Lower leg skin (tissue), 4 donors: ENCODE data around the gene MBLAC2. TPM values are rescaled to one million over a fixed set of nuclear protein-coding genes. Genes with fewer than 3 reads are reported as not detected.

Experiments used
- DNase-seq, 2 donors: peaks; one replicate each; pipeline ENCODE4 v3.0.0-alpha.2; 2019; ENCODE audit warnings: low spot score in 2 of 2
- H3K4me3 ChIP-seq: fragments of 200-600 bp; sonication (generic); 2 replicates; pipeline ENCODE4 v1.5.1; 2017; ENCODE audit warnings: mild to moderate bottlenecking, low read depth; ENCODE audit not compliant: poor library complexity, severe bottlenecking
- POLR2A ChIP-seq, 2 donors: fragments of 450-650 bp; IDR thresholded peaks; one replicate each; pipeline ENCODE4 v1.6.1; 2016 to 2017; ENCODE audit warnings: antibody characterized with exemption in 2 of 2, mild to moderate bottlenecking in 1 of 2, moderate library complexity in 1 of 2
- WGBS, 2 donors: methylation state at CpG; one replicate each; pipeline ENCODE4 v1.1.5; 2018; 5-methylcytosine and 5-hydroxymethylcytosine counted together
- intact Hi-C: fragments of 100-400 bp; cut with DNase I; formaldehyde crosslinking; loops from one replicate; pipeline ENCODE4 v1.15.0; 2023; ENCODE audit warnings: low total_unique reads
- total RNA-seq, 4 donors: library from RNA; depleted of rRNA; stranded (reverse); fragments of >200 nt; gene quantifications; one replicate each; pipeline ENCODE4 v1.1.0, GENCODE V29; 2016
- TF ChIP-seq, protein P1 (sequence below), 3 donors: fragments of 450-650 bp; IDR thresholded peaks; one replicate each; pipeline ENCODE4 v1.5.1; 2016; ENCODE audit warnings: antibody characterized with exemption in 3 of 3, mild to moderate bottlenecking in 3 of 3, moderate library complexity in 2 of 3

The MBLAC2 gene
- total RNA-seq, 4 donors from 2014 or later: 6.1 to 6.9 (median 6.3) TPM

DNA sequence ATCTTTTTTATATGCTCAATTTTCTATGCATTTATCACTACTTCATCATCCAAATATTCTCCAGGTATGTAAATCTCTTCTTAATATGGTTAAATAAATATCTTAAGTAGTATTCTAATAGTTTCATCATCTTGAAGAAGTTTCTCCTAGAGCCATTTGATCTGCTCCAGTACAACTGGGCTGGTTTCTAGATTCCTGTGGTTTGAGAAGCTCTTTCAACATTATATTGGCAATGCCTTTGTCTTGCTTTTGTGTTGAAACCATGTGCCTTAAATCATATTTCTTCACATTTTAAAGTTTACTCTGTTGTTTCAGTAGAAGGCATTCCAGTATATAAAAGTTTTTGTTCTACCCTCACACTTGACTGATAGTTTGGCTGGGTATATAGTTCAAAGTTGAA, 27.6 kb downstream of the MBLAC2 start:
- intact Hi-C loops: no loop called here
- DNase-seq: no peak
- H3K4me3 ChIP-seq: no peak overlapping the region
- TF ChIP-seq POLR2A (IDR thresholded peaks at IDR 0.05): no peak
- TF ChIP-seq, protein P1, sequence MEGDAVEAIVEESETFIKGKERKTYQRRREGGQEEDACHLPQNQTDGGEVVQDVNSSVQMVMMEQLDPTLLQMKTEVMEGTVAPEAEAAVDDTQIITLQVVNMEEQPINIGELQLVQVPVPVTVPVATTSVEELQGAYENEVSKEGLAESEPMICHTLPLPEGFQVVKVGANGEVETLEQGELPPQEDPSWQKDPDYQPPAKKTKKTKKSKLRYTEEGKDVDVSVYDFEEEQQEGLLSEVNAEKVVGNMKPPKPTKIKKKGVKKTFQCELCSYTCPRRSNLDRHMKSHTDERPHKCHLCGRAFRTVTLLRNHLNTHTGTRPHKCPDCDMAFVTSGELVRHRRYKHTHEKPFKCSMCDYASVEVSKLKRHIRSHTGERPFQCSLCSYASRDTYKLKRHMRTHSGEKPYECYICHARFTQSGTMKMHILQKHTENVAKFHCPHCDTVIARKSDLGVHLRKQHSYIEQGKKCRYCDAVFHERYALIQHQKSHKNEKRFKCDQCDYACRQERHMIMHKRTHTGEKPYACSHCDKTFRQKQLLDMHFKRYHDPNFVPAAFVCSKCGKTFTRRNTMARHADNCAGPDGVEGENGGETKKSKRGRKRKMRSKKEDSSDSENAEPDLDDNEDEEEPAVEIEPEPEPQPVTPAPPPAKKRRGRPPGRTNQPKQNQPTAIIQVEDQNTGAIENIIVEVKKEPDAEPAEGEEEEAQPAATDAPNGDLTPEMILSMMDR (IDR thresholded peaks at IDR 0.05): no peak

DNA sequence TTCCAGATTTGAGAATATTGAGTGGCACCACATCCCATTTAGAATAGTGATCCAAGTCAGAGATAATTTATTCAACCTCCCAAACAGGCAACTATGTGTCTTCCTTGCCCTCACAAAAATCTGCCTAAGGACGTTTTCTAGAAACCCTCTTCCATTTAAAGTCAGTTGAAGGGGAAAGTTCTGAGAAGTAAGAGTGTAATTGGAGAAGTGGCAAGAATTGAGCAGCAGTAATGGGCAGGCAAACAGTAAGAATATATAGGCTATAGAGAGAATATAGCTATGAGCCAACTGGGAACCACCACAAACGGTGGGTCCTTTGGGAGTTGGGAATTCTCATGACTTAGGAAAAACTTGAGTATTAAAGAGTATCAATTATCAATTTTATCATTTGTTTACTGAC, 33.9 kb downstream of the MBLAC2 start:
- intact Hi-C loops: no loop called here
- 46 to 51% methylated on average over 2 of the region's 2 CpGs for WGBS, 2 donors
- DNase-seq: no peak
- no peak overlapping the region for H3K4me3 ChIP-seq
- TF ChIP-seq, protein P1 (IDR thresholded peaks at IDR 0.05): no peak
- no peak for TF ChIP-seq POLR2A (IDR thresholded peaks at IDR 0.05)

DNA sequence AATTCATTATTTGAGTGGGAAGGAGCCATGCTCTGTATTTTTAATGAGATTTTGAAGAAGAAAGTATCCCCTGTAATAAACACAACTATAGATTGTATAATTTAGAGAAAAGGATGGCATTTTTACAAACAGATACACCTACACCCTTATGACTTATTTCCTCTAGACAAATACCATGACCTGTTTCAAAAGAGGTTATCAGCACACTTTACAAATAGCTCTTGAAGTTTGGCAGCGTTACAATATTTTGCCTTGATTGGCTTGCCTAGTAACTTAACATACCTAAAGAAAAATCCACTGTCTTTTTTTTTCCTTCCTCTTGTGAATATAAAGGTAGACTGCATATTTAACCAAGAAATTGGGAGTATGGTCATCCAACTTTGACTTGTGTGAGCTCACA, 36.5 kb downstream of the MBLAC2 start:
- WGBS, 2 donors: 34 to 44% methylated on average over 1 of the region's 1 CpG
- TF ChIP-seq, protein P1 (IDR thresholded peaks at IDR 0.05): no peak
- no peak for TF ChIP-seq POLR2A (IDR thresholded peaks at IDR 0.05)
- intact Hi-C loops: loop anchor here (10.0 kb wide), 1 partner anchor 97 kb away; no protein-coding TSS in a partner anchor
- H3K4me3 ChIP-seq: no peak overlapping the region
- DNase-seq: no peak

DNA sequence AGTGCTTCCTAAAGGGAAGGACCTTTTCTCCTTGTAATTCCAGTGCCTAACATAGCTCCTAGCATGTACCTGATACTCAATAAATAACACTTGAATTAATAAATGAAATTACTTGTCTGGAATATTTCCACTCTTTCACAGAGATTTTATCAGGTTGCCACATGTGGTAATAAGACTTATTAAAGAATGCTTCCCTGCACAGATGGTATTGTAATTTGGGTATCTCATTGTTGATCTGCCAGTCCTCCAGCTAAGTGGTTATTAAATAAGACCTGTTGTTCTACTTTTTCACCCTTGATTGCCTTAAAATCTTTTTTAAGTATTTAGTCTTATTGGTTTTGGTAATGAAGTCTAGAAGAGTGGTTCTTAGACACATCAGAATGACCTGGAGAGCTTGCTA, 36.9 kb downstream of the MBLAC2 start:
- TF ChIP-seq POLR2A (IDR thresholded peaks at IDR 0.05): no peak
- TF ChIP-seq, protein P1 (IDR thresholded peaks at IDR 0.05): no peak
- H3K4me3 ChIP-seq: no peak overlapping the region
- intact Hi-C loops: loop anchor here (10.0 kb wide), 1 partner anchor 97 kb away; no protein-coding TSS in a partner anchor
- DNase-seq: no peak

DNA sequence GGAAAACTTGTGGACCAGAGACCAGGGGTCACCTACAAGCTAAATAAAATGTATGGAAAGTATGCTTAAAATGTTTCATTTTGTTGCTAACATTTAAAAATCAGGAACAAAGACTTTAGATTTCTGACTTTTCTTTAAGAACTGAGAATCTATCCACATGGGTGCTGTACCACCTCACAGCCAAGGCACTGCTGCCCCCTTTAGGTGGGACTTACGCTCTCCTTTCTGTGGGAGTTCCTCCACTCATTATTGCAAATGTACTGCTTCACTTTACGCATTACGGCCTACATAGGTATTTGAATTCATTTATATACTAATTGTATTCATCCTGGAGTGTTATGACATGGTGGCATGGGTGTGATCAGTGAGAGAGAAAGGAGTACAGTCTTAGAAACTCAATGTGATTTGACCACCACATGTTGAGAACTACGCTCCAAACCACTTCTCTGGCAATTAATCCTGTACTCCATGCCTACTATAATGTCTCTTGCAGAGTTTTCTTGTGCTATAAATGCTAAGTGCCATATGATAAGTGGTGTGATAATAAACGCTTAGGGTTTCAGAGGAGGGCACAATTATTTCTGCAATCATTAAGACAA, 40.4 kb downstream of the MBLAC2 start:
- no peak for DNase-seq
- intact Hi-C loops: loop anchor here (10.0 kb wide), 1 partner anchor 101 kb away; no protein-coding TSS in a partner anchor

More for the DNA sequence above, 40.4 kb downstream of the MBLAC2 start:
- WGBS, 2 donors: 72 to 80% methylated on average over 5 of the region's 5 CpGs
- TF ChIP-seq POLR2A (IDR thresholded peaks at IDR 0.05): no peak
- TF ChIP-seq, protein P1 (IDR thresholded peaks at IDR 0.05): no peak
- H3K4me3 ChIP-seq: no peak overlapping the region
